Measurements from ENCODE around the gene SAMD4A. TPM values are rescaled to one million over a fixed set of nuclear protein-coding genes. Genes with fewer than 3 reads are reported as not detected.
A peak's percentile ranks its signal among the peaks of the same experiment; 100 is the strongest.

The SAMD4A gene
- total RNA-seq, 1 experiment from 2014 or later, result 77.2 TPM

DNA sequence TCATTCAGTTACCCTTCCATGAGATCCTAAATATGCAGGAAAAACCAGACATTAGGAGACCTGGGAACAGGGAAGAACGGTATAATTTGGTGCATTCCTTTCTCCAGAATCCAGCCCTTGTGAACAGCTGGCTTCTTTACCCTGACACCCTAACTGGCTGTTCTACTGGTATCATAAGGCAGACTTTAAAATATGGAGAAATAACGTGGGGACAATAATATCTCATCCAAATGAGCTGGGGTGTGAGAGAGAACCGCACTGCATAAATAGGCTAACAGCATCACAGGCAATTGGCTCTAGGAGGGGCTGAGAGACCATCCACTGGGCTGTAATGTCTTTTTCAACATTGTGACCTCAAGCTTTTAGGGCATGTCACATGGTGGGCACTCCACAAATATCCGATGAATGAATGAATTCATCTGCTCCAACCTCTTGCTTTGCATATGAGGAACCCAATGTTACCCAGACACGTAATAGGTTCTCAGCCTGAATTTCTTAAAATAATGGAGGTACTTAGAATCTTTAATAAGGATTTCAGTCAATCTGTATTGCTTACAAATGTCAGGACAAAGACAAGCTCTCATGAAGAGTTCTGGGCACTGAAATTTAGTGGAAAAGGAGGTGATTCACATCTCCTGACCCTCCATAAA, 157.9 kb downstream of the SAMD4A start:
- H3K9me2 ChIP-seq (replicated peaks; ENCODE audit: insufficient read depth, low read length), result no peaks in the 10 kb centered on the region
- no peaks in the 10 kb centered on the region for H3K36me3 ChIP-seq (ENCODE audit: insufficient read depth, low read length)
- H3K4me1 ChIP-seq (ENCODE audit: low read length), result peaks cover 100% of the 10 kb centered on the region
- H3K27me3 ChIP-seq (ENCODE audit: low read length), result no peaks in the 10 kb centered on the region
- H3K27ac ChIP-seq (ENCODE audit: low read length), result peak overlapping the region; percentile 21; the same call in 1 of the 2 replicates
- no peaks in the 10 kb centered on the region for H3K9me3 ChIP-seq (ENCODE audit: low read length)
- H4K20me1 ChIP-seq (ENCODE audit: insufficient read depth, low read depth, low read length), result no peaks in the 10 kb centered on the region
- no peak overlapping the region for H2AFZ ChIP-seq (ENCODE audit: low read length)
- no peak for DNase-seq
- no peak overlapping the region for H3K4me3 ChIP-seq (ENCODE audit: low read length)
- no peak overlapping the region for H3K9ac ChIP-seq (ENCODE audit: low read length)
- peaks cover 98% of the 10 kb centered on the region for H3K79me2 ChIP-seq (ENCODE audit: low read length)
- H3K4me2 ChIP-seq (ENCODE audit: low read depth, low read length, poor library complexity, severe bottlenecking), result peak overlapping the region; percentile 4

DNA sequence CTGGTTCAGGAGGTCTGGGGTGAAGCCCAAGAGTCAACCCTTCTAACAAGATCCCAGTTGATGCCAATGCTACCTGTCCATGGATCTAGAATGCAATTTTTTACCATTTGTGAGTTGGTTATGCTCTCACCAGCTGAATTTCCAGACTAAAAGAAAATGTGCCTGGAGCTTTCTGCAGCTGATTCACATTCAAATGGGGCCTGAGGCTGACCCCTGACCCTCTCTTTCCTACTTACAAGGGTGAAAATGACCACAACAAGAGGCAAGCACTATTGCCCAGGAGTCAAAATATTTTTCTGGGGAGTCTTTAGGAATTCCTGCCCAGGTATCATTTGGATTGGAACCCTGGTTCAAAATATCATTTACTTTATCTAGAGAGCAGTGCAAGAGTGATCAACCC, 159.1 kb downstream of the SAMD4A start:
- H2AFZ ChIP-seq (ENCODE audit: low read length), result no peak overlapping the region
- H3K27ac ChIP-seq (ENCODE audit: low read length), result peak overlapping the region; percentile 21
- no peaks in the 10 kb centered on the region for H3K36me3 ChIP-seq (ENCODE audit: insufficient read depth, low read length)
- H3K4me2 ChIP-seq (ENCODE audit: low read depth, low read length, poor library complexity, severe bottlenecking), result peak overlapping the region; percentile 17
- no peak overlapping the region for H3K4me3 ChIP-seq (ENCODE audit: low read length)
- no peak for DNase-seq
- H3K79me2 ChIP-seq (ENCODE audit: low read length), result peaks cover 98% of the 10 kb centered on the region
- H4K20me1 ChIP-seq (ENCODE audit: insufficient read depth, low read depth, low read length), result no peaks in the 10 kb centered on the region
- no peaks in the 10 kb centered on the region for H3K9me3 ChIP-seq (ENCODE audit: low read length)
- peaks cover 100% of the 10 kb centered on the region for H3K4me1 ChIP-seq (ENCODE audit: low read length)
- peak overlapping the region; percentile 5; the same call in 1 of the 2 replicates for H3K9ac ChIP-seq (ENCODE audit: low read length)
- H3K9me2 ChIP-seq (replicated peaks; ENCODE audit: insufficient read depth, low read length), result no peaks in the 10 kb centered on the region
- no peaks in the 10 kb centered on the region for H3K27me3 ChIP-seq (ENCODE audit: low read length)

DNA sequence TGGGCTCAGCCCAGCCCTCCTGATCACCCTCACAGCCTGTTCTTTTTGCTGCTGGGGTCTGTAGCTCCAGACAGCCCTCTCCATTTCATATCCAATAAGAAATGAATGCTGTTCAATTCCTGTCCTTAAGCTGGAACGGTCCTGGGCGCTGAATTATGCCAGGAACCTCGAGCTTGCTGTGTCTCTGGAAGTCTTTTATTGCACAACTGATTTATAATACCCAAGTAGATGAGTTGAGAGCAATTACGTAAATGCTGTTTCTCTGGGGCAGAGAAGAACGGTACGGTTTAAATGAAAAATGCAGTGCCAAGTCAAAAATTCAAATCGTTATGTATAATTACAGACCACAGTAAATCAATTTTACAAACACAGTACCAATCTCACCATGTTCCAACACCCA, 161.0 kb downstream of the SAMD4A start:
- DNase-seq, result no peak
- Histone ChIP-seq H3K79me2 (ENCODE audit: low read length) (peaks cover 97% of the 10 kb centered on the region), H3K9me3 (ENCODE audit: low read length) (no peaks in the 10 kb centered on the region), H3K9me2 (replicated peaks; ENCODE audit: insufficient read depth, low read length) (no peaks in the 10 kb centered on the region), H4K20me1 (ENCODE audit: insufficient read depth, low read depth, low read length) (no peaks in the 10 kb centered on the region), H3K4me3 (ENCODE audit: low read length) (peak overlapping the region; percentile 39; the same call in 1 of the 2 replicates), H3K9ac (ENCODE audit: low read length) (peak overlapping the region; percentile 39), H3K27ac (ENCODE audit: low read length) (peak overlapping the region; percentile 75), H3K36me3 (ENCODE audit: insufficient read depth, low read length) (peaks cover 4% of the 10 kb centered on the region; the same call in 1 of the 2 replicates), H3K27me3 (ENCODE audit: low read length) (no peaks in the 10 kb centered on the region), H3K4me2 (ENCODE audit: low read depth, low read length, poor library complexity, severe bottlenecking) (peak overlapping the region; percentile 69), H3K4me1 (ENCODE audit: low read length) (peaks cover 97% of the 10 kb centered on the region), H2AFZ (ENCODE audit: low read length) (no peak overlapping the region)

DNA sequence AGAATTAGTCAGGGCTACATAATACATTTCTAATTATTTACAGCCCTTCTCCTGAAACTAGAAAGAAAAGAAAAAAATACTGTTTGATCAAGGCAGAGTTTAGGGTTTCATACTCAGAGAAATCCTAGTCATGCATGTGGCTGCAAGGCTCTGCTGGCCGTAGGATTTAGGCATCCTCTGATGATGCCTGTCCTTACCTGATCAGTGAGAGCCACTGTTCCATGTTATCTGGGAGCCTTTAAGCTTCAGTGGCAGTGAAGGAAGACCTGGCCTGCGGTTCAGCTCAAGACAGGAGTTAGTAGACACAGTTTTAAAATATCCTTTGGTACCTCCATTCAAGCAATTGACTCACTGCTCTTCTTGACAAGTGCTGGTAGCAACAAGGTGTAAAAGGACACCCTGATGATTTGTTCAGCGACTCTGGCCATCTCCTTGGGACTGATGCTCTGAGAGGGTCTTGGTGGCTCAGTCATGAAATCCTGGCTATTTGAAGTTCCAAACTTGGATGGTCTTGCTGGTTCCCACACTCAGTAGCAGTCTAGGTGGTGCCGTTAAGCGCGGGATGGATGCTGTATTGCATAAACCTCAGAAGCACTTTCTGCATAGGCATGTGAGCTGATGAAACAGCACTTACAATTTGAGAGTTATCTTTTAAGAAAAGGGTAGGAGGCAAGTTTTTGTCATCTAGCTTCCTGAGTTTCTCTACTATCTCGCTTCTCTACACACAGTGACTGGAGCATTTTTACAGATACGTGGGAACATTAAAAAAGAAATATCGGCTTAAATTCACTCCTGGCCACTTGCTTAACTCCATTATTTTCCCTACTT, 162.0 kb downstream of the SAMD4A start:
- H4K20me1 ChIP-seq (ENCODE audit: insufficient read depth, low read depth, low read length), result no peaks in the 10 kb centered on the region
- peaks cover 95% of the 10 kb centered on the region for H3K4me1 ChIP-seq (ENCODE audit: low read length)
- no peaks in the 10 kb centered on the region for H3K9me2 ChIP-seq (replicated peaks; ENCODE audit: insufficient read depth, low read length)
- peaks cover 97% of the 10 kb centered on the region for H3K79me2 ChIP-seq (ENCODE audit: low read length)
- H2AFZ ChIP-seq (ENCODE audit: low read length), result no peak overlapping the region
- peak overlapping the region; percentile 39 for H3K4me3 ChIP-seq (ENCODE audit: low read length)
- H3K36me3 ChIP-seq (ENCODE audit: insufficient read depth, low read length), result peaks cover 8% of the 10 kb centered on the region; the same call in 1 of the 2 replicates
- peak overlapping the region; percentile 75 for H3K27ac ChIP-seq (ENCODE audit: low read length)
- peak overlapping the region; percentile 69 for H3K4me2 ChIP-seq (ENCODE audit: low read depth, low read length, poor library complexity, severe bottlenecking)
- H3K9me3 ChIP-seq (ENCODE audit: low read length), result no peaks in the 10 kb centered on the region
- no peak for DNase-seq
- H3K9ac ChIP-seq (ENCODE audit: low read length), result peak overlapping the region; percentile 39
- no peaks in the 10 kb centered on the region for H3K27me3 ChIP-seq (ENCODE audit: low read length)

DNA sequence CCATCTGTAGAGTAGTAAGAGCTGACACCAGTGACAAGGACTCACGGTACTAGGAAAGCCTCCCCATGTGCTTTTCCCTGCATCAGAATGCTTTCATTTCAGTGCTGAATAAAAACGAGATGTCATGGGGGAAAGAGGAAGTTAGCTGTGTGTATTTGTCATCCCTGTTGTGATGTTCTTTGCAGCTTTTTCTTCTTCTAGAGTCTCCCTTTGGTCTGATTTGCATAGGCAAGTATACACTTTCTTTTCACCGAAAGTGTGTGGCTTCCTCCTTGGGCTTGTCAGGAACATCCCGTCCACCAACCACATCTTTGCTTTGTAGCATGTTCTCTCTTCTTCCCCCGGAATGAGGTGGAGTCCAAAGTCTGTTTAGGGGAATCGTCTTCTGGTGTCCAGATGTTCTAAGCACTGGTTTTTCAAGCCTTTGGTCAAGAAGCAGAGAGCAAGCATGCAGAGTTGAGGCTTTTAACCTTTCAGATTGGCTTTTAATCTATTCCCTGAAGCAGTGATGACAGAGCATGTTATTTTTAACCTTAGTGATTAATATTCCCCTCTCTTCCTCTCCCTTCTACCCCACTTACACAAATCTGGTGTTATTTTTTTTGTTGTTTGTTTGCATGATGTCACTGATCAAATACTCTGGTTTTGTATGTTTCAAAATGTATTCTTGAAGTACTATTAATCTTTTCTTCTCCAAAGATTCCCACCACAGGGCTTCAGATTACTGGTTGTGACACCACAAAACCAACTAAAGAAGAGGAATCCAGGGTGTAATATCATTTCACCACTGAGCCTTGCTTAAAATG, 163.4 kb downstream of the SAMD4A start:
- no peaks in the 10 kb centered on the region for H3K9me2 ChIP-seq (replicated peaks; ENCODE audit: insufficient read depth, low read length)
- peaks cover 97% of the 10 kb centered on the region for H3K79me2 ChIP-seq (ENCODE audit: low read length)
- H3K4me2 ChIP-seq (ENCODE audit: low read depth, low read length, poor library complexity, severe bottlenecking), result peak overlapping the region; percentile 69
- no peaks in the 10 kb centered on the region for H3K27me3 ChIP-seq (ENCODE audit: low read length)
- H4K20me1 ChIP-seq (ENCODE audit: insufficient read depth, low read depth, low read length), result no peaks in the 10 kb centered on the region
- peak overlapping the region; percentile 39 for H3K4me3 ChIP-seq (ENCODE audit: low read length)
- H3K9me3 ChIP-seq (ENCODE audit: low read length), result no peaks in the 10 kb centered on the region
- H3K9ac ChIP-seq (ENCODE audit: low read length), result peak overlapping the region; percentile 39
- peak overlapping the region; percentile 75 for H3K27ac ChIP-seq (ENCODE audit: low read length)
- peak; percentile 85 for DNase-seq
- peaks cover 81% of the 10 kb centered on the region for H3K4me1 ChIP-seq (ENCODE audit: low read length)
- H2AFZ ChIP-seq (ENCODE audit: low read length), result 0 out of 2 replicates have a peak overlapping the region, but pooled peaks have one; percentile 12
- H3K36me3 ChIP-seq (ENCODE audit: insufficient read depth, low read length), result peaks cover 15% of the 10 kb centered on the region; the same call in 1 of the 2 replicates

DNA sequence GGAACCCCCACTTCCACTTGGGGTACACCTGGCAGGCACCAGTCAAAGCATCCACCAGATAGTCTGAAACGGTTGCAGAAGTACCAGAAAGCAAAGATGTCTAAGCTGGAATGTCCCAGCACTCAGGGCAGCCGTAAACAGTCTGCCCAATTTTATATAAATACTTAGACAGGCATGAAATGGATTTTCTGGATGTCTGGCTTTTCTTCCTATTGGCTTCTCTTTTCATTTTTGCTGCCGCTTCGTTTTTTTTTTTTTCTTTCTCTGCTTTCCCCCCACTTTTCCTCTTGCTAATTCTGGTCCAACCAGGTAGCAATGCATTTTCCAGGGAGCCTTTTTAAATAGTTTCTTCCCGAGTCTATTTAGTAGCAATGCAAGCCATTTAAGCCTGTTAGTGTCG, 168.0 kb downstream of the SAMD4A start:
- no peak overlapping the region for H3K9ac ChIP-seq (ENCODE audit: low read length)
- no peak overlapping the region for H2AFZ ChIP-seq (ENCODE audit: low read length)
- peaks cover 97% of the 10 kb centered on the region for H3K79me2 ChIP-seq (ENCODE audit: low read length)
- no peaks in the 10 kb centered on the region for H3K9me3 ChIP-seq (ENCODE audit: low read length)
- H4K20me1 ChIP-seq (ENCODE audit: insufficient read depth, low read depth, low read length), result no peaks in the 10 kb centered on the region
- H3K4me3 ChIP-seq (ENCODE audit: low read length), result no peak overlapping the region
- H3K27ac ChIP-seq (ENCODE audit: low read length), result no peak overlapping the region
- no peaks in the 10 kb centered on the region for H3K27me3 ChIP-seq (ENCODE audit: low read length)
- no peaks in the 10 kb centered on the region for H3K9me2 ChIP-seq (replicated peaks; ENCODE audit: insufficient read depth, low read length)
- DNase-seq, result no peak
- peaks cover 37% of the 10 kb centered on the region for H3K4me1 ChIP-seq (ENCODE audit: low read length)
- peaks cover 34% of the 10 kb centered on the region for H3K36me3 ChIP-seq (ENCODE audit: insufficient read depth, low read length)
- no peak overlapping the region for H3K4me2 ChIP-seq (ENCODE audit: low read depth, low read length, poor library complexity, severe bottlenecking)

DNA sequence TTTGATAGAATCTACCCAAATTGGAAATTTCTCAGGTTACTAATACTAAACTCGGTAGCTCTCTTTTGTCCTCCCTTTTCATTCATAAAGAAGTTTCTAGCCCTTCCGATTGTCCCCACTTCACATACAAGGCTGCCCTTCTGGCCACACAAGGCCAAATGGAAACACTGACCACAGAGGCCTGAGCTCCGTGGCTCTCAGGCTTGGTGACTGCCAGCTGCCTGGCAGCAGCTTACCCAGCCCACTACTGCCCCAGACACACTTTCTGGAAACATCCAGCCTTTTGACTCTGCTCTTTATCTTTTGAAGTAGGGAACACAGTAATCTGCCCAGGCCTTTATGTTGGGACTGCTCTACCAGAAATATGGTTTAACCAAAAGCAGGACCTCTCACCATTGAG, 168.5 kb downstream of the SAMD4A start:
- H3K9me3 ChIP-seq (ENCODE audit: low read length), result no peaks in the 10 kb centered on the region
- no peak overlapping the region for H2AFZ ChIP-seq (ENCODE audit: low read length)
- no peak for DNase-seq
- peaks cover 96% of the 10 kb centered on the region for H3K79me2 ChIP-seq (ENCODE audit: low read length)
- no peak overlapping the region for H3K4me3 ChIP-seq (ENCODE audit: low read length)
- peaks cover 33% of the 10 kb centered on the region for H3K4me1 ChIP-seq (ENCODE audit: low read length)
- peaks cover 34% of the 10 kb centered on the region for H3K36me3 ChIP-seq (ENCODE audit: insufficient read depth, low read length)
- H3K4me2 ChIP-seq (ENCODE audit: low read depth, low read length, poor library complexity, severe bottlenecking), result no peak overlapping the region
- H3K9ac ChIP-seq (ENCODE audit: low read length), result no peak overlapping the region
- H3K9me2 ChIP-seq (replicated peaks; ENCODE audit: insufficient read depth, low read length), result no peaks in the 10 kb centered on the region
- no peaks in the 10 kb centered on the region for H3K27me3 ChIP-seq (ENCODE audit: low read length)
- no peaks in the 10 kb centered on the region for H4K20me1 ChIP-seq (ENCODE audit: insufficient read depth, low read depth, low read length)
- no peak overlapping the region for H3K27ac ChIP-seq (ENCODE audit: low read length)

Measured in Karpas-422 (cell line).